Hepatocyte (in vitro differentiated cells): ENCODE data around the gene EIF4G3.

ENCODE experiments used
- EZH2 ChIP-seq: fragments of 200-600 bp; sonication (generic); IDR thresholded peaks from 2 replicates; pipeline ENCODE4 v1.6.1; 2016; ENCODE audit warnings: antibody characterized with exemption, mild to moderate bottlenecking, borderline replicate concordance
- TF ChIP-seq, protein P1 (sequence below): fragments of 200-600 bp; sonication (generic); IDR thresholded peaks from 2 replicates; pipeline ENCODE4 v1.5.1; 2016; ENCODE audit warnings: antibody characterized with exemption, mild to moderate bottlenecking; ENCODE audit not compliant: poor library complexity

DNA sequence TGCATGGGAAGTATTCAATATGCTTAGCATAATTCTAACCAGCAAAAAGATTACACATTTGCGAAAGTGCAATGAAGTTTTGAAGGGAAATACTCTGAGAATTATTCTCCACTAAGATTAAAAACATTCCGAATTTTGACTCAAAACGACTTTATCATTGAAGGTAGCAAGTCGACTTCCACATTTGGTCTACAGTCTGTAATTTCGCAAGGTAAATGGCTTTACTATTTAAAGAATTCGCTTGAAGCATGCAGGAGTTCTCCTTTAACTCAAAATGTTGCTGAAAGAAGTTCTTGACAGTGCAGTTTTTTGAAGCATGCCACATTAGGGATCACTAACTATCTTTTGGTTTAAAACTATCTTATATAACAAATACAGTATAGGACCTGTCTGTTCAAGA is 228.6 kb downstream of the EIF4G3 start:
- TF ChIP-seq, protein P1, sequence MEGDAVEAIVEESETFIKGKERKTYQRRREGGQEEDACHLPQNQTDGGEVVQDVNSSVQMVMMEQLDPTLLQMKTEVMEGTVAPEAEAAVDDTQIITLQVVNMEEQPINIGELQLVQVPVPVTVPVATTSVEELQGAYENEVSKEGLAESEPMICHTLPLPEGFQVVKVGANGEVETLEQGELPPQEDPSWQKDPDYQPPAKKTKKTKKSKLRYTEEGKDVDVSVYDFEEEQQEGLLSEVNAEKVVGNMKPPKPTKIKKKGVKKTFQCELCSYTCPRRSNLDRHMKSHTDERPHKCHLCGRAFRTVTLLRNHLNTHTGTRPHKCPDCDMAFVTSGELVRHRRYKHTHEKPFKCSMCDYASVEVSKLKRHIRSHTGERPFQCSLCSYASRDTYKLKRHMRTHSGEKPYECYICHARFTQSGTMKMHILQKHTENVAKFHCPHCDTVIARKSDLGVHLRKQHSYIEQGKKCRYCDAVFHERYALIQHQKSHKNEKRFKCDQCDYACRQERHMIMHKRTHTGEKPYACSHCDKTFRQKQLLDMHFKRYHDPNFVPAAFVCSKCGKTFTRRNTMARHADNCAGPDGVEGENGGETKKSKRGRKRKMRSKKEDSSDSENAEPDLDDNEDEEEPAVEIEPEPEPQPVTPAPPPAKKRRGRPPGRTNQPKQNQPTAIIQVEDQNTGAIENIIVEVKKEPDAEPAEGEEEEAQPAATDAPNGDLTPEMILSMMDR = no peak
- TF ChIP-seq EZH2 = no peak
